ENCODE results near the gene TTC23.
"Not testable (repeated sequence)": the region's sequence is repeated elsewhere in the genome, so short reads cannot be mapped to it uniquely, and the experiment has no call there.

Gene TTC23

DNA sequence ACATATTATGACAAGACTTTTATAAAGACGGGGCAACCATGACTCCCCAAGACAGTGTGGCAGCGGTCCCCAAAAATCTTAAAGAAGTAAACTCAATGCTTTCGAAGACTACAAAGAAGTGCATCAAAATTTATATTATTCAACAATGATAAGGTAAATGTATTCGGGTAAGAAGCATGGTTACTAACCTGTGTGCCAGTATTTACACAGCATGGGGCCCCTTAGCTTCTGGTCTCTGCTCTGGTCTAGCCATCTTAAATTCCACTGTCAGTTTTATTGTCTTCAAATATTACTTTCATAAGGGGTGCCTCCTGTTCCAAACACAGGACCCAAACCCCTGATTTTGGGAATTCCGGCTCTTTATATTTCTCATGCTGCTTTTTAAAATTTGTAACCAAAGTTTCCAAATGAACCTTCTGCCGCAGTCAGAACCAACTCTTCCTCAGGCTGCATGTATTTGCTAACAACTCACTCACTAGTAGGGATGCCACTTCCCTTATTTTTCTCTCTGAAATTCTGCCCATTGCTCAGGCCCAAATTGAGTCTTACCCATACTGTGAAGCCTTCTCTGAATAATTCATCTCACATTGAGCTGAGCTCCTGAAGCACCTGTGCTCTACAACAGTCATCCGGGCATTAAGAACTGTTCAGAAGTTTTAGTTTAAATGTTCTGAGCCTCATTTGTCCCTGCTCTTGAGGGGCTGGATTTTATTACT is 1.2 kb downstream of the TTC23 start:
- DNase-seq, result no peak

GRCh38 chr15:99247062-99247461 is 2.3 kb downstream of the TTC23 start:
- DNase-seq, result no peak

GRCh38 chr15:99244306-99244705 is 5.1 kb downstream of the TTC23 start:
- no peak for DNase-seq

- no peak for DNase-seq
Measured at GRCh38 chr15:99241752-99242151, 7.6 kb downstream of the TTC23 start.

DNA sequence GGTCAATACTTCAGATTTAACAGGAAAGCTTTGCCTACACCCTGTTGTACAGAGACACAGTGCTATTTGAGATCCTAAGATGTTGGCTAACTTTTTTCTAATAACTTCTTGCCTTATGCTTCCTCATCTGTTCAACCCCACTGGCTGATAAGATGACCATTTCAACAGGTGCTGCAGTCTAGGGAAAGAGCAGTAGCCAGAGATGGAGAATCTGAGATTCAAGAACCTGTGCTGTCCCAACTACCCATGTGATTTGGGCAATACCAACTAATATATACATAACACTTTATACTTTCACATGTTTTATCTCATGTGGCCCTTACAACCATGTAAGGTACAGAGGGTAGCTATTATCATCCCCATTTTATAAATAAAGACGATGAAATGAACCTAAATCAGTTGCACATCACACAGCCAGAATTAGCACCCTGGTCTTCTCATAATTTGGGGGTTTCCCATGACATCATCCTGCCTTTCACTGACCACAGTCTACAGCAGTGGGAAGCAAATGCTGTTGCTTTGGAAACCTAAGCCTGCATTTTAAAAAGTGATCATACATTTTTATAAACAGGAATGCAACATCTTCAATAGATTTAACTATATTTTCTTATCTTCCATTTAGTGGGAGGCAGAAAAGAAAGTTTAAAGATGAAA is 9.7 kb downstream of the TTC23 start:
- DNase-seq, result no peak

GRCh38 chr15:99238849-99239248 is 10.5 kb downstream of the TTC23 start:
- no peak for DNase-seq

DNA sequence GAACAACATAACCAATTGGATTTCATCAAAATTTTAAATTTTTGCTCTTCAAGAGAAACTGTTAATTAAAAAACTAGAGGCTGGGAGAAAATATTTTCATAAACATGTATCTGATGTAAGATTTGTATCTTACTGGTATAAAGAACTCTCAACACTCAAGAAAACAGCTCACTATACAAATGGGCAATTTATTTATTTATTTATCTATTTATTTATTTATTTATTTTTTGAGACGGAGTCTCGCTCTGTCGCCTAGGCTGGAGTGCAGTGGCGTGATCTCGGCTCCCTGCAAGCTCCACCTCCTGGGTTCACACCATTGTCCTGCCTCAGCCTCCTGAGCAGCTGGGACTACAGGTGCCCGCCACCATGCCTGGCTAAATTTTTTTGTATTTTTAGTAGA is 15.2 kb downstream of the TTC23 start:
- DNase-seq, result not testable (repeated sequence)

GRCh38 chr15:99232740-99233139 is 16.6 kb downstream of the TTC23 start:
- no peak for DNase-seq

- DNase-seq, result no peak
Measured at GRCh38 chr15:99230867-99231266, 18.5 kb downstream of the TTC23 start.

GRCh38 chr15:99228120-99228770 is 21.1 kb downstream of the TTC23 start:
- no peak for DNase-seq

DNA sequence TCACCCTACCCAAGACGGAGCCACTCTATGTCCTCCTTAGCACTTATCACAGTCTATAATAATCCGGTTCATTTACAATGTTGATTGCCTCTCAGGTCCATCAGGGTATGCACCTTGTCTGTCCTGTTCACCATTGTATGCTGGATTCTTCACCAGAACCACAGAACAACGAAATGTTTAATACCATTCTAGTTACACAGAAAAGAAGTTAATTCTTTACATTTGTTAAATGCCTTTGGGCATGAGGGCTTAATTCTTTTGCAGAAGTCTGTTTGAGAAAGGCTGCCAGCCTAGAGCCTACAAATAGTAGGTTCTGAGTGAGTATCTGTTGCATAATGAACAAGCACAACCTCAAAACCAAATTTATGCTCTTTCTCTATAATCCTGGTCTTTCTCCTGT is 22.6 kb downstream of the TTC23 start:
- DNase-seq, result no peak

- DNase-seq, result no peak
Measured at GRCh38 chr15:99224372-99225214, 24.8 kb downstream of the TTC23 start.

DNA sequence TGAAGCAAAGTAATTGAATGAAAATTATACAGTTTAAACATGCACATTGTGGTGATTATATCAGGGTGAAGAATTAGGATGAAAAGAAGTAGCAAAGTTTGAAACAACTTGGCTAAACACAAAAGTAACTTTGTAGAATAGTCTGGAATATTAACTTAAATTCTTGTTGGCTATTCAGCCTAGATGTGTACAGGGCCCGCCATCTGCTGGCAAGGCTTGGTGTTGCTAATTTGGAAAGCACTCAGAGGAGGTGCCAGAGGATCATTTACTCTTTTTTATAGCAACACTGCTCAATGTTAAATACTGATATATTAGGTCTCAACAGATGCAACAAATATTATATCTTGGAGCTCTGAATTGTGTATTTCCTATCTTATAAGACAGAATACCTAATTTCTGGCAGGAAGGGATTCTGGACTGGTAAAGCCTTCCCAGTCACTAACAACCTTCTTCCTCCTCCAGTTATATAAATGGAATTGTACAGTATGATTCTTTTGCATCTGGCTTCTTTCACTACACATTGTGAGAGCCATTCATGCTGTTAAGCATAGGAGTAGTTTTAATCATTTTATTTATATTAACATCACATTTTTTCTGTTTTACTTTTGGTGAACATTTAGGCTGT is 36.1 kb downstream of the TTC23 start:
- peak; percentile 69 for DNase-seq

GRCh38 chr15:99212406-99212805 is 37.0 kb downstream of the TTC23 start:
- peak; percentile 15 for DNase-seq

- DNase-seq, result no peak
Measured at GRCh38 chr15:99211926-99212325, 37.5 kb downstream of the TTC23 start.

DNA sequence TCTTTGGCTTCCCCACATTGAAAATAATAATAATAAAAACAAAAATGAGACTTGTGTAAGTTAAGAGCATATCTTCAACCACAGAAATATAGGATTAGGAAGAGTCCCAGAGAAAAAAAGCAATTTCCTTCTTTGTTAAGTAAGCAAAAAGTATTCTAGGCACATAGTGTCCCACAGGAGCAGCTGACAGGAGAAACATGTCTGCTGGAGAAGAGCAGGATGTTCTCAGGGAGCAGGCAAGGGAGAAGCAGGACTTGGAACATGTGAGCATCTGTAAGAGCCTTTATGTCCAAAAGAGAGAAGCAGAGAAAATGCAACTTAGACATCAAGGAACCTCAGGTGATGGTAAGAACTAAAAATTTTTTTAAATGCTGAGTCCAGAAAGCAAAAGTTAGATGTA is 39.0 kb downstream of the TTC23 start:
- no peak for DNase-seq

- DNase-seq, result no peak
Measured at GRCh38 chr15:99209326-99209725, 40.1 kb downstream of the TTC23 start.

DNA sequence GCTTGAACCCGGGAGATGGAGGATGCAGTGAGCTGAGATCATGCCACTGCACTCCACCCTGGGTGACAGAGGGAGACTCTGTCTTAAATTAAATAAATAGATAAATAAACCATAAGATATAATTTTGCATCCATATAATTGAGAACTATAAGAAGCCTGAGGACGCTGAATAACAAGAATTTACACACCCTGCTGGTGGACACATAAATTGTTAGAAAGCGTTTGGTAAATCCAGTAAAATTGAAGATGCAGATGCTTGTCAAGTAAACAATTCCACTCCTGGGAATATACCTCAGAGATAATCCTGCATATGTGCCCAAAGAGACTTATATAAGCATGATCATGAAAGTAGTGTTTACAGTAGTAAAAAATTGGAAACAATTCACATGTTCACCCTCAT is 41.7 kb downstream of the TTC23 start:
- DNase-seq, result no peak

GRCh38 chr15:99202176-99202552 is 47.2 kb downstream of the TTC23 start:
- no peak for DNase-seq

DNA sequence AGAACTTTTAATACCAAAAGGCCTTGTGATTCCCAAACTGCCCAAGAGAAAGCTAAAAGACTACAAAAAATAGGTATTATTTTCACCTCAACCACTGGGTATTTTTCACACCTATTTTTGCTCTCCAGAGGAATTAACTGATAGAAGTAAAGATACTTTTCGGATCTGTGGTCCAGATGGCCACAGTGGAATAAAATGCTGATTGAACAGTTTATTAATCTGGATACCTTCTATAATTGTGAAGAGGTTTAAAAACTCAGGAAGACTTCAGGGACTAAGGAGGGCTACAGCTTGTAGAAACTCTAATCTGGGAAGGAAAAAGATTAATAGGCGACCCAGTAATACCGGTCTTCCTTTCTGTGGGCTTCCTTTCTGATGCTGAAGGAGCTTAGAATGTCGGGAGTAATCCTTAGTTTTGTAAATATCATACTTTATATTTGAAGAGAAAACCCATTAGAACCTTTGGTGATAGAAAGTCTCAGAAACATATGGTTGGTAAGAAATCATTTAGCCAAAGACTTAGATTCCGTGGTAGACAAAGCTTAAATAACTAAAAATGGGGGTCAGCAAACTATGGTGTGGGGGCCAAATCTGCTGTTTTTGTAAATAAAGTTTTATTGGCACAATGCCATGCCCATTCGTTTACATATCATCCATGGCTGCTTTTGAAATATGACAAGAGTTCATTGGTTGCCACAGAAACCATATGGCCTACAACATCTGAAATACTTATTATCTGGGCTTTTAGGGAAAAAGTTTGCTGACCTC is 47.8 kb downstream of the TTC23 start:
- no peak for DNase-seq

- DNase-seq, result peak; percentile 55
Measured at GRCh38 chr15:99197856-99198255, 51.5 kb downstream of the TTC23 start.

- not testable (repeated sequence) for DNase-seq
Measured at GRCh38 chr15:99192181-99192580, 57.2 kb downstream of the TTC23 start.

Measured in fibroblast of upper back skin (primary cell).